Measurements from ENCODE around the gene CHRNB4.

The CHRNB4 gene

GRCh38 chr15:78675617-78676360 is 34.8 kb upstream of the CHRNB4 start:
- CTCF ChIA-PET, result interaction anchor here (1.2 kb wide), 1 partner anchor 23 kb away, joined by 3 read pairs; no protein-coding TSS in a partner anchor
- POLR2A ChIA-PET, result no interaction called here
- no peak for DNase-seq (ENCODE audit: extremely low spot score)
- TF ChIP-seq, protein P1, sequence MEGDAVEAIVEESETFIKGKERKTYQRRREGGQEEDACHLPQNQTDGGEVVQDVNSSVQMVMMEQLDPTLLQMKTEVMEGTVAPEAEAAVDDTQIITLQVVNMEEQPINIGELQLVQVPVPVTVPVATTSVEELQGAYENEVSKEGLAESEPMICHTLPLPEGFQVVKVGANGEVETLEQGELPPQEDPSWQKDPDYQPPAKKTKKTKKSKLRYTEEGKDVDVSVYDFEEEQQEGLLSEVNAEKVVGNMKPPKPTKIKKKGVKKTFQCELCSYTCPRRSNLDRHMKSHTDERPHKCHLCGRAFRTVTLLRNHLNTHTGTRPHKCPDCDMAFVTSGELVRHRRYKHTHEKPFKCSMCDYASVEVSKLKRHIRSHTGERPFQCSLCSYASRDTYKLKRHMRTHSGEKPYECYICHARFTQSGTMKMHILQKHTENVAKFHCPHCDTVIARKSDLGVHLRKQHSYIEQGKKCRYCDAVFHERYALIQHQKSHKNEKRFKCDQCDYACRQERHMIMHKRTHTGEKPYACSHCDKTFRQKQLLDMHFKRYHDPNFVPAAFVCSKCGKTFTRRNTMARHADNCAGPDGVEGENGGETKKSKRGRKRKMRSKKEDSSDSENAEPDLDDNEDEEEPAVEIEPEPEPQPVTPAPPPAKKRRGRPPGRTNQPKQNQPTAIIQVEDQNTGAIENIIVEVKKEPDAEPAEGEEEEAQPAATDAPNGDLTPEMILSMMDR (IDR thresholded peaks at IDR 0.05; ENCODE audit: control extremely low read depth, extremely low read depth, low read depth, missing control alignments), result no peak

GRCh38 chr15:78675206-78675605 is 34.2 kb upstream of the CHRNB4 start:
- no peak for DNase-seq (ENCODE audit: extremely low spot score)
- POLR2A ChIA-PET, result no interaction called here
- TF ChIP-seq, protein P1 (IDR thresholded peaks at IDR 0.05; ENCODE audit: control extremely low read depth, extremely low read depth, low read depth, missing control alignments), result no peak
- CTCF ChIA-PET, result interaction anchor here (1.2 kb wide), 1 partner anchor 22 kb away, joined by 3 read pairs; no protein-coding TSS in a partner anchor

GRCh38 chr15:78673917-78674444 is 33.0 kb upstream of the CHRNB4 start:
- TF ChIP-seq, protein P1 (IDR thresholded peaks at IDR 0.05; ENCODE audit: control extremely low read depth, extremely low read depth, low read depth, missing control alignments), result no peak
- ChIA-PET CTCF (no interaction called here), POLR2A (no interaction called here)
- no peak for DNase-seq (ENCODE audit: extremely low spot score)

- DNase-seq (ENCODE audit: extremely low spot score), result no peak
- POLR2A ChIA-PET, result no interaction called here
- CTCF ChIA-PET, result interaction anchor here (1.6 kb wide), 1 partner anchor 34 kb away, joined by 3 read pairs; no protein-coding TSS in a partner anchor
Measured at GRCh38 chr15:78673476-78673875, 32.5 kb upstream of the CHRNB4 start.

GRCh38 chr15:78672285-78673014 is 31.4 kb upstream of the CHRNB4 start:
- TF ChIP-seq, protein P1 (IDR thresholded peaks at IDR 0.05; ENCODE audit: control extremely low read depth, extremely low read depth, low read depth, missing control alignments), result no peak
- no peak for DNase-seq (ENCODE audit: extremely low spot score)
- CTCF ChIA-PET, result interaction anchor here (1.2 to 1.7 kb wide), 3 partner anchors 13 to 37 kb away, joined by 3 to 5 read pairs (median 3); no protein-coding TSS in a partner anchor
- POLR2A ChIA-PET, result no interaction called here

More at GRCh38 chr15:78673476-78673875, 32.5 kb upstream of the CHRNB4 start:
- TF ChIP-seq, protein P1 (IDR thresholded peaks at IDR 0.05; ENCODE audit: control extremely low read depth, extremely low read depth, low read depth, missing control alignments), result no peak

- ChIA-PET CTCF (interaction anchor here (1.2 to 1.7 kb wide), 3 partner anchors 12 to 38 kb away, joined by 3 to 5 read pairs (median 3); no protein-coding TSS in a partner anchor), POLR2A (no interaction called here)
- TF ChIP-seq, protein P1 (IDR thresholded peaks at IDR 0.05; ENCODE audit: control extremely low read depth, extremely low read depth, low read depth, missing control alignments), result no peak
- no peak for DNase-seq (ENCODE audit: extremely low spot score)
Measured at GRCh38 chr15:78671626-78672211, 30.7 kb upstream of the CHRNB4 start.

All from GM10248 (cell line).